GM10248 (cell line): ENCODE results near the gene LY6G5C.

Experiments
- CTCF ChIA-PET: fragments of 300-600 bp; sonication (Branson Sonifier 250); formaldehyde crosslinking; extraction: SDS; loops from one replicate; lab custom pipeline; 2021; ENCODE audit warnings: antibody characterized with exemption; lab: Yijun Ruan, JAX
- POLR2A ChIA-PET: fragments of 350-650 bp; sonication (Branson Sonifier 250); formaldehyde crosslinking; extraction: SDS; loops from one replicate; lab custom pipeline; 2020; ENCODE audit warnings: antibody characterized with exemption; lab: Yijun Ruan, JAX
- DNase-seq: peaks from one replicate; pipeline ENCODE4 v3.0.0; 2012; ENCODE audit errors: extremely low spot score
- CTCF ChIP-seq: IDR thresholded peaks from 2 replicates; pipeline ENCODE4 v1.5.1; 2012; ENCODE audit warnings: mild to moderate bottlenecking, low read depth; ENCODE audit errors: extremely low read depth, missing control alignments, control extremely low read depth

Gene LY6G5C

GRCh38 chr6:31721351-31722020 lies 40.6 kb upstream of the LY6G5C start, which contains the start of gene LY6G6C:
LY6G6C (minus strand) TSS chr6:31721746; CDS start chr6:31721679, 67 bp downstream.
- TF ChIP-seq CTCF = no peak
- ChIA-PET CTCF (interaction anchor here (0.8 to 1.3 kb wide), 2 partner anchors 8 to 10 kb away, joined by 3 to 6 read pairs; partner anchors contain the start of gene DDAH2), POLR2A (interaction anchor here (0.6 to 0.7 kb wide), 2 partner anchors 109 to 141 kb away, joined by 3 to 7 read pairs; partner anchors contain the start of gene NEU1)
- DNase-seq = no peak

- ChIA-PET POLR2A (no interaction called here), CTCF (interaction anchor here (0.9 to 1.4 kb wide), 3 partner anchors 9 to 17 kb away, joined by 3 to 6 read pairs (median 4); partner anchors contain the start of genes ABHD16A and DDAH2)
- no peak for DNase-seq
- no peak for TF ChIP-seq CTCF
Observed at GRCh38 chr6:31720196-31720770, 39.4 kb upstream of the LY6G5C start.

- ChIA-PET CTCF (no interaction called here), POLR2A (no interaction called here)
- no peak for TF ChIP-seq CTCF
- no peak for DNase-seq
Observed at GRCh38 chr6:31719001-31719400, 38.1 kb upstream of the LY6G5C start.

GRCh38 chr6:31718265-31718664 lies 37.4 kb upstream of the LY6G5C start:
- no peak for TF ChIP-seq CTCF
- POLR2A ChIA-PET = no interaction called here
- CTCF ChIA-PET = no interaction called here
- no peak for DNase-seq

GRCh38 chr6:31717499-31718222 lies 36.8 kb upstream of the LY6G5C start:
- CTCF ChIA-PET = no interaction called here
- TF ChIP-seq CTCF = no peak

GRCh38 chr6:31715022-31715958 lies 34.4 kb upstream of the LY6G5C start, which contains the start of gene LY6G6D:
LY6G6D (plus strand) TSS chr6:31715348; CDS start chr6:31715356, 8 bp downstream.
- POLR2A ChIA-PET = no interaction called here
- no peak for DNase-seq
- TF ChIP-seq CTCF = no peak
- CTCF ChIA-PET = interaction anchor here (0.9 to 3.1 kb wide), 7 partner anchors 8 to 237 kb away, joined by 3 to 21 read pairs (median 3); partner anchors contain the start of genes ABHD16A, ATP6V1G2, DDAH2 and MPIG6B

More at GRCh38 chr6:31717499-31718222, 36.8 kb upstream of the LY6G5C start:
- POLR2A ChIA-PET = interaction anchor here (0.6 kb wide), 1 partner anchor 118 kb away, joined by 10 read pairs; no protein-coding TSS in a partner anchor
- DNase-seq = no peak
